ENCODE data around the gene EFNA3. TPM values are rescaled to one million over a fixed set of nuclear protein-coding genes. Genes with fewer than 3 reads are reported as not detected.
A peak's percentile ranks its signal among the peaks of the same experiment; 100 is the strongest.

EFNA3 gene
- total and polyA plus RNA-seq, 9 of the 15 experiments (the other 6 are each of a cell fraction or from before 2014, with no cell fraction given): 0.59 to 7.9 (median 4.7) TPM

DNA sequence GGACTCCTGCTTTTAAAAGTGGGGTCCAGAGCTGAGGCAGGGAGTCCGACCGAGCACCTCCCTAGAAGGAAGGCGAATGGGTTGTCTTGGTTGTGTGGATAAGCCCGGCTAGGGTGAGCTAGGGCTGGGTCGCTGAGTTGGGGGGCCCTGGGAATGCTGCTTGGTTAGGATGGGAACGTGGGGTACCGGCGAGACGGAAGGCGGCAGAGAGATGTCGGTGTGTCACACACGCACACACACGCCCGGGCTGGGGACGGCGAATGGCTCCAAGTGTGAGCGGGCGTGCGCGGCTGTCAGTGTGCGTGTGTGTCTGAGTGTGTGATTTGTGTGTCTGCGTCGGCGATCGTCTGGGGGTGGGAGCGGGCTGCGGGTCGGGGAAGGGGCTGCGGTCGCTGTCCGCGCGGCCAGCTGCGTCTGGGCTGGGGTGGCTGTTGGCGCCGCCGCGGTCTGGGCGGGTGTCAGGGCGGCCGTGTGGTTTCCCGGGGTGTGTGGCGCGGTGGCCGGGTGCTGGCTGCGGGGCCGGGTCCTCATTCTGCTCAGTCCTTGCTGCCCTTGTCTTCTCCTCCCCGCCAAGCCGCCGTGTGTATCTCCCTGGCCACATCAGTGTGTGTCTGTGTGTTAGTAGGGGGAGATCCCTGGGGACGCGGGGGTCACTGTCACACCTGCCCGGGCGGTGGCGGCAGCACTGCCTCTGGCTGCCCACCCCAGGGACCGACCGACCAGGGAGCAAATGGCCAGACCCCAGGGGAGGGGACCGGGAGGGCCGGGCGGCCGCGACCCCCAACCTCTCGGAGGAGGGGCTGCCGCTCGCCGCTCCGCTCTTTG is 1.1 kb downstream of the EFNA3 start (continued):
- TF ChIP-seq, protein P1, sequence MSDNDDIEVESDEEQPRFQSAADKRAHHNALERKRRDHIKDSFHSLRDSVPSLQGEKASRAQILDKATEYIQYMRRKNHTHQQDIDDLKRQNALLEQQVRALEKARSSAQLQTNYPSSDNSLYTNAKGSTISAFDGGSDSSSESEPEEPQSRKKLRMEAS (CRISPR knock-in tag; IDR thresholded peaks at IDR 0.05): no peak
- TF ChIP-seq, protein P2, sequence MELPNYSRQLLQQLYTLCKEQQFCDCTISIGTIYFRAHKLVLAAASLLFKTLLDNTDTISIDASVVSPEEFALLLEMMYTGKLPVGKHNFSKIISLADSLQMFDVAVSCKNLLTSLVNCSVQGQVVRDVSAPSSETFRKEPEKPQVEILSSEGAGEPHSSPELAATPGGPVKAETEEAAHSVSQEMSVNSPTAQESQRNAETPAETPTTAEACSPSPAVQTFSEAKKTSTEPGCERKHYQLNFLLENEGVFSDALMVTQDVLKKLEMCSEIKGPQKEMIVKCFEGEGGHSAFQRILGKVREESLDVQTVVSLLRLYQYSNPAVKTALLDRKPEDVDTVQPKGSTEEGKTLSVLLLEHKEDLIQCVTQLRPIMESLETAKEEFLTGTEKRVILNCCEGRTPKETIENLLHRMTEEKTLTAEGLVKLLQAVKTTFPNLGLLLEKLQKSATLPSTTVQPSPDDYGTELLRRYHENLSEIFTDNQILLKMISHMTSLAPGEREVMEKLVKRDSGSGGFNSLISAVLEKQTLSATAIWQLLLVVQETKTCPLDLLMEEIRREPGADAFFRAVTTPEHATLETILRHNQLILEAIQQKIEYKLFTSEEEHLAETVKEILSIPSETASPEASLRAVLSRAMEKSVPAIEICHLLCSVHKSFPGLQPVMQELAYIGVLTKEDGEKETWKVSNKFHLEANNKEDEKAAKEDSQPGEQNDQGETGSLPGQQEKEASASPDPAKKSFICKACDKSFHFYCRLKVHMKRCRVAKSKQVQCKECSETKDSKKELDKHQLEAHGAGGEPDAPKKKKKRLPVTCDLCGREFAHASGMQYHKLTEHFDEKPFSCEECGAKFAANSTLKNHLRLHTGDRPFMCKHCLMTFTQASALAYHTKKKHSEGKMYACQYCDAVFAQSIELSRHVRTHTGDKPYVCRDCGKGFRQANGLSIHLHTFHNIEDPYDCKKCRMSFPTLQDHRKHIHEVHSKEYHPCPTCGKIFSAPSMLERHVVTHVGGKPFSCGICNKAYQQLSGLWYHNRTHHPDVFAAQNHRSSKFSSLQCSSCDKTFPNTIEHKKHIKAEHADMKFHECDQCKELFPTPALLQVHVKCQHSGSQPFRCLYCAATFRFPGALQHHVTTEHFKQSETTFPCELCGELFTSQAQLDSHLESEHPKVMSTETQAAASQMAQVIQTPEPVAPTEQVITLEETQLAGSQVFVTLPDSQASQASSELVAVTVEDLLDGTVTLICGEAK (IDR thresholded peaks at IDR 0.05): peak; percentile 34; the same call in 1 of the 2 replicates
- TF ChIP-seq, protein P2 (CRISPR knock-in tag; IDR thresholded peaks at IDR 0.05): no peak
- no peak for TF ChIP-seq TBL1XR1 (IDR thresholded peaks at IDR 0.05; ENCODE audit: low read length in 2 of 2)
- no peak for TF ChIP-seq RUNX1 (IDR thresholded peaks at IDR 0.05; ENCODE audit: low read depth)
- TF ChIP-seq, protein P3, sequence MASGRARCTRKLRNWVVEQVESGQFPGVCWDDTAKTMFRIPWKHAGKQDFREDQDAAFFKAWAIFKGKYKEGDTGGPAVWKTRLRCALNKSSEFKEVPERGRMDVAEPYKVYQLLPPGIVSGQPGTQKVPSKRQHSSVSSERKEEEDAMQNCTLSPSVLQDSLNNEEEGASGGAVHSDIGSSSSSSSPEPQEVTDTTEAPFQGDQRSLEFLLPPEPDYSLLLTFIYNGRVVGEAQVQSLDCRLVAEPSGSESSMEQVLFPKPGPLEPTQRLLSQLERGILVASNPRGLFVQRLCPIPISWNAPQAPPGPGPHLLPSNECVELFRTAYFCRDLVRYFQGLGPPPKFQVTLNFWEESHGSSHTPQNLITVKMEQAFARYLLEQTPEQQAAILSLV (tag; IDR thresholded peaks at IDR 0.05): no peak
- TF ChIP-seq EP300 (IDR thresholded peaks at IDR 0.05; ENCODE audit: low read length): no peak
- TF ChIP-seq, protein P4, sequence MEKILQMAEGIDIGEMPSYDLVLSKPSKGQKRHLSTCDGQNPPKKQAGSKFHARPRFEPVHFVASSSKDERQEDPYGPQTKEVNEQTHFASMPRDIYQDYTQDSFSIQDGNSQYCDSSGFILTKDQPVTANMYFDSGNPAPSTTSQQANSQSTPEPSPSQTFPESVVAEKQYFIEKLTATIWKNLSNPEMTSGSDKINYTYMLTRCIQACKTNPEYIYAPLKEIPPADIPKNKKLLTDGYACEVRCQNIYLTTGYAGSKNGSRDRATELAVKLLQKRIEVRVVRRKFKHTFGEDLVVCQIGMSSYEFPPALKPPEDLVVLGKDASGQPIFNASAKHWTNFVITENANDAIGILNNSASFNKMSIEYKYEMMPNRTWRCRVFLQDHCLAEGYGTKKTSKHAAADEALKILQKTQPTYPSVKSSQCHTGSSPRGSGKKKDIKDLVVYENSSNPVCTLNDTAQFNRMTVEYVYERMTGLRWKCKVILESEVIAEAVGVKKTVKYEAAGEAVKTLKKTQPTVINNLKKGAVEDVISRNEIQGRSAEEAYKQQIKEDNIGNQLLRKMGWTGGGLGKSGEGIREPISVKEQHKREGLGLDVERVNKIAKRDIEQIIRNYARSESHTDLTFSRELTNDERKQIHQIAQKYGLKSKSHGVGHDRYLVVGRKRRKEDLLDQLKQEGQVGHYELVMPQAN (IDR thresholded peaks at IDR 0.05; ENCODE audit: borderline replicate concordance): peak; percentile 42; the same call in 1 of the 2 replicates
- no peak for TF ChIP-seq ZNF707 (CRISPR knock-in tag; conservative IDR thresholded peaks at IDR 0.05)
- TF ChIP-seq, protein P5, sequence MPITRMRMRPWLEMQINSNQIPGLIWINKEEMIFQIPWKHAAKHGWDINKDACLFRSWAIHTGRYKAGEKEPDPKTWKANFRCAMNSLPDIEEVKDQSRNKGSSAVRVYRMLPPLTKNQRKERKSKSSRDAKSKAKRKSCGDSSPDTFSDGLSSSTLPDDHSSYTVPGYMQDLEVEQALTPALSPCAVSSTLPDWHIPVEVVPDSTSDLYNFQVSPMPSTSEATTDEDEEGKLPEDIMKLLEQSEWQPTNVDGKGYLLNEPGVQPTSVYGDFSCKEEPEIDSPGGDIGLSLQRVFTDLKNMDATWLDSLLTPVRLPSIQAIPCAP (CRISPR knock-in tag; IDR thresholded peaks at IDR 0.05; ENCODE audit: borderline replicate concordance): no peak
- TF ChIP-seq SMC3 (conservative IDR thresholded peaks at IDR 0.05; ENCODE audit: insufficient read depth, low read depth, low read length): no peak
- 0 out of 2 replicates have a peak, but pooled peaks have one; percentile 66 for TF ChIP-seq LARP7 (IDR thresholded peaks at IDR 0.05)
- TF ChIP-seq HMG20B (CRISPR knock-in tag; IDR thresholded peaks at IDR 0.05): no peak
- TF ChIP-seq MTA3 (IDR thresholded peaks at IDR 0.05; ENCODE audit: borderline replicate concordance): 0 out of 2 replicates have a peak, but pooled peaks have one; percentile 24
